ENCODE measurements around the gene NSL1. TPM values are rescaled to one million over a fixed set of nuclear protein-coding genes. Genes with fewer than 3 reads are reported as not detected.

The NSL1 gene
- total RNA-seq, 1 experiment from 2014 or later, result 36.4 TPM

DNA sequence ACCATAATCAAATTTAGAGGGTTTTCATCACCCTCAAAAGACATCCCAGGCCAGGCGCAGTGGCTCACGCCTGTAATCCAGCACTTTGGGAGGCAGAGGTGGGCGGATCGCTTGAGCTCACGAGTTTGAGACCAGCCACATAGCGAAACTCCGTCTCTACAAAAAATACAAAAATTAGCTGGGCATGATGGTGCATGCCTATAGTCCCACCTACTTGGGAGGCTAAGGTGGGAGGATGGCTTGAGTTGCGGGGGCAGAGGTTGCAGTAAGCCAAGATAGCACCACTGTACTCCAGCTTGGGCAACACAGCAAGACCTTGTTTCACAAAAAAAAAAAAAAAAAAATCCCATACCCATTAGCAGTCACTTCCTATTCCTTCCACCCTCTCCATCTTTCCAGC lies 58.5 kb downstream of the NSL1 start (continued):
- TF ChIP-seq CBX3 (IDR thresholded peaks at IDR 0.05; ENCODE audit: low read depth), result no peak

DNA sequence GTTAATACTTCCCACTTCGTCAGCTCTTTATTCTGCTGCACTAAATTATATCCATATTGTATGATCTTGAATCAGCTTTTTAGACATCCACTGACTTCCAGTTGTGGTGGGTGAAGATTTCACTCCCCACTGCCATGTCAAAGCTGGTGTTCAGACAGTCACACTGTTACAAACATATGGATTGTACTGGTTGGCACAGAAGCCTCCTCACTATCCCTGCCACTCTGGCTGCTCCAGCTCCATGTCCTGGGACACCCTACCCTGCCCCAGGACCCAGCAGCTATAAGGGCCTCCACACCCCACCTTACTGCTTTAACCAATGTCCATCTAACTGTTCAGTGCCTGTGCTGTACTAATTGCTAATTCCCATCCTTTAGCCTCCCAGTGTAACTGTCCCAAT lies 59.9 kb downstream of the NSL1 start:
- RAD21 ChIA-PET (ENCODE audit: low non-redundant PET in 1 of 2, low total read pairs in 2 of 2, uncharacterized antibody in 2 of 2, unreplicated experiment in 2 of 2), result no interaction called here
- no peak for DNase-seq (ENCODE audit: low read depth, low spot score)

More for the DNA sequence above, 59.9 kb downstream of the NSL1 start:
- Histone ChIP-seq H3K27ac (ENCODE audit: low read depth, low read length) (no peak overlapping the region), H3K27me3 (ENCODE audit: insufficient read depth, low read length) (no peaks in the 10 kb centered on the region), H3K4me2 (ENCODE audit: low read length) (no peak overlapping the region), H2AFZ (ENCODE audit: low read depth, low read length, poor library complexity, severe bottlenecking) (no peak overlapping the region), H3K4me3 (replicated peaks in 1 of 2; ENCODE audit: low read depth in 1 of 2, low read length in 2 of 2) (no peak overlapping the region), H3K9me3 (ENCODE audit: control insufficient read depth in 1 of 2, insufficient read depth in 1 of 2, low read depth in 1 of 2, low read length in 2 of 2) (no peaks in the 10 kb centered on the region), H4K20me1 (ENCODE audit: insufficient read depth) (peaks cover 4% of the 10 kb centered on the region; the same call in 1 of the 2 replicates), H3K4me1 (ENCODE audit: control insufficient read depth in 1 of 2, insufficient read depth in 2 of 2, low read length in 2 of 2) (no peaks in the 10 kb centered on the region), H3K9ac (ENCODE audit: low read length) (no peak overlapping the region), H3K9me2 (ENCODE audit: insufficient read depth) (no peaks in the 10 kb centered on the region), H3K36me3 (ENCODE audit: control insufficient read depth in 1 of 2, insufficient read depth in 2 of 2, low read length in 2 of 2) (no peaks in the 10 kb centered on the region), H3K79me2 (ENCODE audit: insufficient read depth, low read length) (no peaks in the 10 kb centered on the region)
- TF ChIP-seq, protein P1, sequence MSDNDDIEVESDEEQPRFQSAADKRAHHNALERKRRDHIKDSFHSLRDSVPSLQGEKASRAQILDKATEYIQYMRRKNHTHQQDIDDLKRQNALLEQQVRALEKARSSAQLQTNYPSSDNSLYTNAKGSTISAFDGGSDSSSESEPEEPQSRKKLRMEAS (IDR thresholded peaks at IDR 0.05), result no peak
- TF ChIP-seq, protein P2, sequence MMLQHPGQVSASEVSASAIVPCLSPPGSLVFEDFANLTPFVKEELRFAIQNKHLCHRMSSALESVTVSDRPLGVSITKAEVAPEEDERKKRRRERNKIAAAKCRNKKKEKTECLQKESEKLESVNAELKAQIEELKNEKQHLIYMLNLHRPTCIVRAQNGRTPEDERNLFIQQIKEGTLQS (IDR thresholded peaks at IDR 0.05), result no peak
- no peak for TF ChIP-seq YY1 (IDR thresholded peaks at IDR 0.05; ENCODE audit: extremely low read depth, insufficient replicate concordance, low read depth, low read length)
- TF ChIP-seq JUND (IDR thresholded peaks at IDR 0.05), result no peak
- TF ChIP-seq SRF (IDR thresholded peaks at IDR 0.05; ENCODE audit: low read depth), result no peak
- TF ChIP-seq POLR2A (IDR thresholded peaks at IDR 0.05; ENCODE audit: borderline replicate concordance, extremely low read depth, insufficient read depth, insufficient read length), result no peak
- no peak for TF ChIP-seq SIN3A (IDR thresholded peaks at IDR 0.05; ENCODE audit: low read depth)
- TF ChIP-seq CBX3 (IDR thresholded peaks at IDR 0.05; ENCODE audit: low read depth), result no peak
- TF ChIP-seq ZFX (IDR thresholded peaks at IDR 0.05), result no peak
- TF ChIP-seq SP1 (IDR thresholded peaks at IDR 0.05; ENCODE audit: low read depth), result no peak
- TF ChIP-seq FOSL1 (IDR thresholded peaks at IDR 0.05; ENCODE audit: low read depth), result no peak
- no peak for TF ChIP-seq ELF1 (IDR thresholded peaks at IDR 0.05; ENCODE audit: borderline replicate concordance, low read depth)
- no peak for TF ChIP-seq EZH2phosphoT487 (IDR thresholded peaks at IDR 0.05; ENCODE audit: borderline replicate concordance)
- no peak for TF ChIP-seq POLR2AphosphoS5 (IDR thresholded peaks at IDR 0.05; ENCODE audit: low read depth, low read length)
- TF ChIP-seq, protein P3, sequence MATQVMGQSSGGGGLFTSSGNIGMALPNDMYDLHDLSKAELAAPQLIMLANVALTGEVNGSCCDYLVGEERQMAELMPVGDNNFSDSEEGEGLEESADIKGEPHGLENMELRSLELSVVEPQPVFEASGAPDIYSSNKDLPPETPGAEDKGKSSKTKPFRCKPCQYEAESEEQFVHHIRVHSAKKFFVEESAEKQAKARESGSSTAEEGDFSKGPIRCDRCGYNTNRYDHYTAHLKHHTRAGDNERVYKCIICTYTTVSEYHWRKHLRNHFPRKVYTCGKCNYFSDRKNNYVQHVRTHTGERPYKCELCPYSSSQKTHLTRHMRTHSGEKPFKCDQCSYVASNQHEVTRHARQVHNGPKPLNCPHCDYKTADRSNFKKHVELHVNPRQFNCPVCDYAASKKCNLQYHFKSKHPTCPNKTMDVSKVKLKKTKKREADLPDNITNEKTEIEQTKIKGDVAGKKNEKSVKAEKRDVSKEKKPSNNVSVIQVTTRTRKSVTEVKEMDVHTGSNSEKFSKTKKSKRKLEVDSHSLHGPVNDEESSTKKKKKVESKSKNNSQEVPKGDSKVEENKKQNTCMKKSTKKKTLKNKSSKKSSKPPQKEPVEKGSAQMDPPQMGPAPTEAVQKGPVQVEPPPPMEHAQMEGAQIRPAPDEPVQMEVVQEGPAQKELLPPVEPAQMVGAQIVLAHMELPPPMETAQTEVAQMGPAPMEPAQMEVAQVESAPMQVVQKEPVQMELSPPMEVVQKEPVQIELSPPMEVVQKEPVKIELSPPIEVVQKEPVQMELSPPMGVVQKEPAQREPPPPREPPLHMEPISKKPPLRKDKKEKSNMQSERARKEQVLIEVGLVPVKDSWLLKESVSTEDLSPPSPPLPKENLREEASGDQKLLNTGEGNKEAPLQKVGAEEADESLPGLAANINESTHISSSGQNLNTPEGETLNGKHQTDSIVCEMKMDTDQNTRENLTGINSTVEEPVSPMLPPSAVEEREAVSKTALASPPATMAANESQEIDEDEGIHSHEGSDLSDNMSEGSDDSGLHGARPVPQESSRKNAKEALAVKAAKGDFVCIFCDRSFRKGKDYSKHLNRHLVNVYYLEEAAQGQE (IDR thresholded peaks at IDR 0.05; ENCODE audit: low read depth), result no peak
- TF ChIP-seq TCF7L2 (IDR thresholded peaks at IDR 0.05; ENCODE audit: borderline replicate concordance, extremely low read depth, insufficient read depth, insufficient read length), result no peak
- no peak for TF ChIP-seq CEBPB (IDR thresholded peaks at IDR 0.05; ENCODE audit: low read depth)
- TF ChIP-seq, protein P4, sequence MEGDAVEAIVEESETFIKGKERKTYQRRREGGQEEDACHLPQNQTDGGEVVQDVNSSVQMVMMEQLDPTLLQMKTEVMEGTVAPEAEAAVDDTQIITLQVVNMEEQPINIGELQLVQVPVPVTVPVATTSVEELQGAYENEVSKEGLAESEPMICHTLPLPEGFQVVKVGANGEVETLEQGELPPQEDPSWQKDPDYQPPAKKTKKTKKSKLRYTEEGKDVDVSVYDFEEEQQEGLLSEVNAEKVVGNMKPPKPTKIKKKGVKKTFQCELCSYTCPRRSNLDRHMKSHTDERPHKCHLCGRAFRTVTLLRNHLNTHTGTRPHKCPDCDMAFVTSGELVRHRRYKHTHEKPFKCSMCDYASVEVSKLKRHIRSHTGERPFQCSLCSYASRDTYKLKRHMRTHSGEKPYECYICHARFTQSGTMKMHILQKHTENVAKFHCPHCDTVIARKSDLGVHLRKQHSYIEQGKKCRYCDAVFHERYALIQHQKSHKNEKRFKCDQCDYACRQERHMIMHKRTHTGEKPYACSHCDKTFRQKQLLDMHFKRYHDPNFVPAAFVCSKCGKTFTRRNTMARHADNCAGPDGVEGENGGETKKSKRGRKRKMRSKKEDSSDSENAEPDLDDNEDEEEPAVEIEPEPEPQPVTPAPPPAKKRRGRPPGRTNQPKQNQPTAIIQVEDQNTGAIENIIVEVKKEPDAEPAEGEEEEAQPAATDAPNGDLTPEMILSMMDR (IDR thresholded peaks at IDR 0.05 in 2 of 3, conservative IDR thresholded peaks at IDR 0.05 in 1 of 3; ENCODE audit: borderline replicate concordance in 1 of 3, insufficient read depth in 1 of 3, low read depth in 2 of 3, low read length in 2 of 3), result no peak
- TF ChIP-seq EGR1 (IDR thresholded peaks at IDR 0.05; ENCODE audit: low read depth), result no peak
- no peak for TF ChIP-seq ZNF274 (IDR thresholded peaks at IDR 0.05; ENCODE audit: low read depth, low read length)
- ChIA-PET CTCF (interaction anchor here (0.8 to 1.6 kb wide), 2 partner anchors 18 to 276 kb away, joined by 3 to 5 read pairs; no protein-coding TSS in a partner anchor), POLR2A (no interaction called here)
- no TSS peak for BruUV-seq (replicated peaks)
- ATAC-seq, result no peak
- intact Hi-C loops (cut with micrococcal nuclease), result no loop called here
